Measurements from ENCODE around the gene VGF.
A peak's percentile ranks its signal among the peaks of the same experiment; 100 is the strongest.
"Not testable (repeated sequence)": the region's sequence is repeated elsewhere in the genome, so short reads cannot be mapped to it uniquely, and the experiment has no call there.

The VGF gene

GRCh38 chr7:101127460-101128039, 37.8 kb downstream of the VGF start:
- no peak for DNase-seq
- TF ChIP-seq POLR2A (IDR thresholded peaks at IDR 0.05; ENCODE audit: low read length) (no peak), GATA1 (IDR thresholded peaks at IDR 0.05; ENCODE audit: low read depth, low read length) (no peak)

GRCh38 chr7:101126651-101127459, 38.5 kb downstream of the VGF start, which contains the start of gene SERPINE1:
Gene SERPINE1 (plus strand): TSS chr7:101127104. CDS start chr7:101128394, 1,290 bp downstream.
- TF ChIP-seq POLR2A (IDR thresholded peaks at IDR 0.05; ENCODE audit: low read length) (peak; percentile 95), GATA1 (IDR thresholded peaks at IDR 0.05; ENCODE audit: low read depth, low read length) (no peak)
- DNase-seq, result peak; percentile 46 to 57

- TF ChIP-seq POLR2A (IDR thresholded peaks at IDR 0.05; ENCODE audit: low read length) (no peak), GATA1 (IDR thresholded peaks at IDR 0.05; ENCODE audit: low read depth, low read length) (no peak)
- DNase-seq, result no peak
These were observed 39.2 kb downstream of the VGF start for GRCh38 chr7:101125989-101126650.

GRCh38 chr7:101124376-101125056, 40.9 kb downstream of the VGF start:
- DNase-seq, result no peak
- TF ChIP-seq POLR2A (IDR thresholded peaks at IDR 0.05; ENCODE audit: low read length) (peak; percentile 15), GATA1 (IDR thresholded peaks at IDR 0.05; ENCODE audit: low read depth, low read length) (no peak)

- no peak for DNase-seq
These were observed 41.7 kb downstream of the VGF start for GRCh38 chr7:101123703-101124068.

GRCh38 chr7:101122933-101123702, 42.3 kb downstream of the VGF start:
- no peak for DNase-seq

More at GRCh38 chr7:101123703-101124068, 41.7 kb downstream of the VGF start:
- no peak for TF ChIP-seq GATA1 (IDR thresholded peaks at IDR 0.05; ENCODE audit: low read depth, low read length)
- TF ChIP-seq POLR2A (IDR thresholded peaks at IDR 0.05; ENCODE audit: low read length), result no peak

GRCh38 chr7:101121991-101122932, 43.1 kb downstream of the VGF start:
- TF ChIP-seq POLR2A (IDR thresholded peaks at IDR 0.05; ENCODE audit: low read length) (no peak), GATA1 (IDR thresholded peaks at IDR 0.05; ENCODE audit: low read depth, low read length) (no peak)
- DNase-seq, result no peak

More at GRCh38 chr7:101122933-101123702, 42.3 kb downstream of the VGF start:
- TF ChIP-seq POLR2A (IDR thresholded peaks at IDR 0.05; ENCODE audit: low read length) (no peak), GATA1 (IDR thresholded peaks at IDR 0.05; ENCODE audit: low read depth, low read length) (no peak)

- not testable (repeated sequence) for DNase-seq
These were observed 43.8 kb downstream of the VGF start for GRCh38 chr7:101121631-101121990.

GRCh38 chr7:101120315-101120714, 45.1 kb downstream of the VGF start:
- TF ChIP-seq POLR2A (IDR thresholded peaks at IDR 0.05; ENCODE audit: low read length) (no peak), GATA1 (IDR thresholded peaks at IDR 0.05; ENCODE audit: low read depth, low read length) (no peak)

GRCh38 chr7:101119876-101120275, 45.5 kb downstream of the VGF start:
- TF ChIP-seq POLR2A (IDR thresholded peaks at IDR 0.05; ENCODE audit: low read length) (no peak), GATA1 (IDR thresholded peaks at IDR 0.05; ENCODE audit: low read depth, low read length) (no peak)
- DNase-seq, result no peak

More at GRCh38 chr7:101120315-101120714, 45.1 kb downstream of the VGF start:
- no peak for DNase-seq

GRCh38 chr7:101118856-101119255, 46.5 kb downstream of the VGF start:
- TF ChIP-seq POLR2A (IDR thresholded peaks at IDR 0.05; ENCODE audit: low read length) (no peak), GATA1 (IDR thresholded peaks at IDR 0.05; ENCODE audit: low read depth, low read length) (no peak)
- no peak for DNase-seq

- TF ChIP-seq GATA1 (IDR thresholded peaks at IDR 0.05; ENCODE audit: low read depth, low read length) (no peak), POLR2A (IDR thresholded peaks at IDR 0.05; ENCODE audit: low read length) (no peak)
- no peak for DNase-seq
These were observed 48.5 kb downstream of the VGF start for GRCh38 chr7:101116898-101117297.
